BJ (cell line): Measurements from ENCODE around the gene PIWIL1. TPM values are rescaled to one million over a fixed set of nuclear protein-coding genes. Genes with fewer than 3 reads are reported as not detected.

ENCODE experiments used
- CTCF ChIA-PET: fragments of 350-600 bp; formaldehyde crosslinking; extraction: SDS; loops from one replicate; lab custom pipeline; 2021; ENCODE audit warnings: antibody characterized with exemption, inconsistent platforms; lab: Yijun Ruan, JAX
- POLR2A ChIA-PET: fragments of 300-600 bp; sonication (Branson Sonifier 250); formaldehyde crosslinking; extraction: SDS; loops from one replicate; lab custom pipeline; 2021; ENCODE audit warnings: antibody characterized with exemption; lab: Charles Lee
- DNase-seq: peaks from one replicate; pipeline ENCODE4 v3.0.0-alpha.2; 2011; ENCODE audit warnings: low read depth
- H3K27me3 ChIP-seq: 2 replicates; pipeline ENCODE4 v1.6.0; 2011; ENCODE audit warnings: low read length; ENCODE audit not compliant: control insufficient read depth, insufficient read depth
- H3K36me3 ChIP-seq: 2 replicates; pipeline ENCODE4 v1.5.1; 2011; ENCODE audit warnings: low read length; ENCODE audit not compliant: control insufficient read depth, insufficient read depth
- H3K4me3 ChIP-seq: 2 replicates; pipeline ENCODE4 v1.5.1; 2011; ENCODE audit warnings: low read depth, mild to moderate bottlenecking, control low read depth, low read length
- polyA plus RNA-seq: library from polyadenylated mRNA; depleted of rRNA; stranded (reverse); fragments of >200 nt; gene quantifications from 2 replicates; pipeline ENCODE4 v1.2.3, GENCODE V29; 2011
- TF ChIP-seq, protein P1 (sequence below): IDR thresholded peaks from 2 replicates; pipeline ENCODE4 v1.5.1; 2011; ENCODE audit warnings: low read depth, mild to moderate bottlenecking, control low read depth, inconsistent platforms, low read length, moderate library complexity; ENCODE audit not compliant: insufficient read depth

PIWIL1 gene
- polyA plus RNA-seq, 1 experiment = not detected

DNA sequence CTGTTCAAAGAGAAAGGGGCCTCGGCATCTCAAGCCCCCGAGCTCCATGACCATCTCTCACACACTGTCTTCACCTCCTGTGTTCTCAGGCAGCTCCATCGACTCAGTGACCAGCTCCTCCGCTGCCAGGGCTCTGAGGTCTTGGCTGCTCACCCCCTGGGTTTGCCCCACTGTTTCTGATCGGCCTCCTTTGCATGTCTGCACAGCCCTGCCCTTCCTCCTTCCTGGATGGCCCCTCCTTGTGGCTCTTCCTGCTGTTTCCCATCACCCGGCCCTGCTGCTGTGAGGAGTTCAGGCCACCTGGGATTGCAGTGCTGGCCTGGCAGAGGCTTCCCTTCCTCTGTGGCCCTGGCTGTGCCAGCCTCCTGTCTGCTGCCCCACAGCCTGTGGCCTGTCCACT lies 38.1 kb upstream of the PIWIL1 start:
- TF ChIP-seq, protein P1, sequence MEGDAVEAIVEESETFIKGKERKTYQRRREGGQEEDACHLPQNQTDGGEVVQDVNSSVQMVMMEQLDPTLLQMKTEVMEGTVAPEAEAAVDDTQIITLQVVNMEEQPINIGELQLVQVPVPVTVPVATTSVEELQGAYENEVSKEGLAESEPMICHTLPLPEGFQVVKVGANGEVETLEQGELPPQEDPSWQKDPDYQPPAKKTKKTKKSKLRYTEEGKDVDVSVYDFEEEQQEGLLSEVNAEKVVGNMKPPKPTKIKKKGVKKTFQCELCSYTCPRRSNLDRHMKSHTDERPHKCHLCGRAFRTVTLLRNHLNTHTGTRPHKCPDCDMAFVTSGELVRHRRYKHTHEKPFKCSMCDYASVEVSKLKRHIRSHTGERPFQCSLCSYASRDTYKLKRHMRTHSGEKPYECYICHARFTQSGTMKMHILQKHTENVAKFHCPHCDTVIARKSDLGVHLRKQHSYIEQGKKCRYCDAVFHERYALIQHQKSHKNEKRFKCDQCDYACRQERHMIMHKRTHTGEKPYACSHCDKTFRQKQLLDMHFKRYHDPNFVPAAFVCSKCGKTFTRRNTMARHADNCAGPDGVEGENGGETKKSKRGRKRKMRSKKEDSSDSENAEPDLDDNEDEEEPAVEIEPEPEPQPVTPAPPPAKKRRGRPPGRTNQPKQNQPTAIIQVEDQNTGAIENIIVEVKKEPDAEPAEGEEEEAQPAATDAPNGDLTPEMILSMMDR = no peak
- H3K27me3 ChIP-seq = no peaks in the 10 kb centered on the region
- DNase-seq = no peak
- ChIA-PET CTCF (no interaction called here), POLR2A (no interaction called here)
- H3K36me3 ChIP-seq = no peaks in the 10 kb centered on the region
- no peak overlapping the region for H3K4me3 ChIP-seq

DNA sequence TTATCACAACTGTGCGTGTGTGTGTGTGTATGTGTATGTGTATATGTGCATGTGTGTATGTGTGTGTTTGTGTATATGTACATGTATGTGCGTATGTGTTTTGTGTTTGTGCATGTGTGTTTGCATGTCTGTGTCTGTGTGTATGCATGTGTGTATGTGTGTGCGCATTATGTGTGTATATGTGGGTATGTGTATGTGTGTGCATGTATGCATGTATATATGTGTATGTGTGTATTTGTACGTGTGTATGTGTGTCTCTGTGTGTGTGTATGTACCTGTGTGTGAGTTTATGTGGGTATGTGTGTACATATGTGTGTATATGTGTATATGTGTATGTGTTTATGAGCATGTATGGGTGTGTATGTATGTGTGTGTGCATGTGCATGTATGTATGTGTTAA lies 37.6 kb upstream of the PIWIL1 start:
- Histone ChIP-seq H3K27me3 (no peaks in the 10 kb centered on the region), H3K36me3 (no peaks in the 10 kb centered on the region), H3K4me3 (no peak overlapping the region)
- POLR2A ChIA-PET = no interaction called here
- TF ChIP-seq, protein P1 = no peak
- CTCF ChIA-PET = no interaction called here
- DNase-seq = no peak

DNA sequence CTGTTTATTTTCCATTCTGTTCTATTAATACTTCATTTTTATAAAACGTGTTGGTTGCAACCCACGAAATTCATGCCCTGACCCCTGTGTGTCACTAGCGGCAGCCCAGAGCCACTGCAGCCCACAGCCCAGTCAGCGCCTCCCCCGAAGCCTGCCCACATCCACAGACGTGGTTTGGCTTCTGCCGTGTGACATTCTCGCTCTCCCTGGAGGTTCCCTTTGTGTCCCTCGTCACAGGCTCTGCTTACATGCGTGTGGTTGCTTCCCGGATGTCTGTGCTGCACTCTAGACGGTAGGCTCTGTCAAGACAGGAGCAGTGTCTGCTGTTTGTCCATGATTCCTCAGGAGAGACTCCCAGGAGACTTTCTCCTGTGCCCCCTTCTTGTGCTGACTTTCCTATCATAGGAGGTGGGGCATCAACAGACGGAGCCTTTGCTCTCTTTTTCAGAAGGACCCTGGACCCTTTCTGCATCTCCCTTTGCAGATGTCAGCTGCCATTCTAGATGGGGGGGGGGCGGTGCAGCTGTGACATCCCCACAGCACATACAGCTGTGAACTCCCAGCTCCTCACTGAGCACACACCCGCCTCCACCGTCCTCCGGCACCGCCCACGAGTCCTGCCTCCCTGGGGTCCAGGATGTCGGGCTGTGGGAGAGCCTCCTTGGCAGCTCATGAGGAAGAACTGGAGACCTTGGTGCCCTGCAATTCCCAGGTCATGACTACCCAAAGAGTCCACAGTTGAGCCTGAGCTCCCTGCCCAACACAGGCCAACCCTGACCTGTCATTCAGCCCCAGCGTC lies 36.8 kb upstream of the PIWIL1 start:
- TF ChIP-seq, protein P1 = no peak
- H3K27me3 ChIP-seq = no peaks in the 10 kb centered on the region
- ChIA-PET CTCF (no interaction called here), POLR2A (no interaction called here)
- no peaks in the 10 kb centered on the region for H3K36me3 ChIP-seq
- no peak for DNase-seq
- H3K4me3 ChIP-seq = no peak overlapping the region

DNA sequence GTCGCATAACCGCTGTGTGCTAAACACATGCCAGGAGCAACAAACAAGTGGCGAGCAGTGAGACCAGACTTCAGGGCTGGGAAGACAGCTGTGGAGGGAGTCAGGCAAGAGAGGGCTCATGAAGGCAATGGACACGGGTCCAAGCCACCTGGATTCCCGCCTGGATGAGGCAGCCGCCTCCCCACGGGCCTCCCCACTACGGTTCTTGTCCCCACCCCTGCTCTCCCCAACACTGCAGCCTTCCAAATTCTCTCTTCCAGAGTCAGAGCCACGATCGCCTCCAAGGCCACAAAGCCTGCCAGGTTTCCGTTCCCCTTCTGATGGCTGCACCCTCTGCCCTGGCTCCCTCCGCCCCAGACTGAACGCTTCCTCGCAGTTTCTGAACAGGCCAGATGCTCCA lies 36.1 kb upstream of the PIWIL1 start:
- TF ChIP-seq, protein P1 = no peak
- CTCF ChIA-PET = no interaction called here
- POLR2A ChIA-PET = no interaction called here

DNA sequence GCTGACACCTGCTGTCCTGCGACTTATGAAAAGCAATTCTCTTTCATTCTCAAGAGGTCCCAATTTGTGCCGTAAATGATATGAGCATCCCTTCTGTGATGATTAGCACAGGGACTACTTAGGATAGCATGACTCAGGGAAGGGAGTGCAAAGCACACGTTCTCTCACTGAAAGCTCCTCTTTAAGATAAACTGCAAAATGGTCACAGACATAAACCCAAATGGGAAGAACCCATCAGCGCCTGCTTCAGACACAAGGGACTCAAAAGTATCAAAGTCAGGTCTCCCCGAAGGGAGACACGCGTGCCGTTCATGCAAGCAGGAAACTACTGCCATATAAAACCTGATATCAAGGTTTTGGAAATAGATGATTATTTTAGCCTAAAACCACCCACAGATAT lies 33.9 kb upstream of the PIWIL1 start:
- TF ChIP-seq, protein P1 = no peak
- H3K27me3 ChIP-seq = no peaks in the 10 kb centered on the region
- CTCF ChIA-PET = no interaction called here
- DNase-seq = no peak
- H3K4me3 ChIP-seq = no peak overlapping the region
- H3K36me3 ChIP-seq = no peaks in the 10 kb centered on the region
- POLR2A ChIA-PET = no interaction called here

More for the DNA sequence above, 36.1 kb upstream of the PIWIL1 start:
- DNase-seq = no peak
- Histone ChIP-seq H3K27me3 (no peaks in the 10 kb centered on the region), H3K4me3 (no peak overlapping the region), H3K36me3 (no peaks in the 10 kb centered on the region)
